K562 (cell line): ENCODE measurements around the gene MBNL1. TPM values are rescaled to one million over a fixed set of nuclear protein-coding genes. Genes with fewer than 3 reads are reported as not detected.
A peak's percentile ranks its signal among the peaks of the same experiment; 100 is the strongest.

Experiments used
- BCOR ChIP-seq: fragments of 450-650 bp; IDR thresholded peaks from 2 replicates; pipeline ENCODE4 v1.6.1; 2016
- E4F1 ChIP-seq: fragments of 250-450 bp; sonication (Bioruptor Pico); IDR thresholded peaks from 2 replicates; pipeline ENCODE4 v1.5.0; 2021; ENCODE audit warnings: mild to moderate bottlenecking, borderline replicate concordance
- FOSL1 ChIP-seq: fragments of 200-800 bp; sonication (Bioruptor generic); conservative IDR thresholded peaks from 2 replicates; pipeline ENCODE4 v1.6.1; 2016; ENCODE audit warnings: missing genetic modification characterization, missing compliant biosample characterization
- HBP1 ChIP-seq: fragments of 450-650 bp; formaldehyde crosslinking; IDR thresholded peaks from 2 replicates; pipeline ENCODE4 v1.4.0; 2022; ENCODE audit warnings: missing genetic modification characterization
- JUND ChIP-seq, 2 experiments: IDR thresholded peaks; 2 replicates in 1 of 2; 3 replicates in 1 of 2; pipeline ENCODE4 v1.6.1; 2011; ENCODE audit warnings: borderline replicate concordance in 2 of 2, low read depth in 2 of 2, low read length in 2 of 2, improper control_type of control experiment in 1 of 2, missing biosample characterization in 1 of 2, missing genetic modification characterization in 1 of 2, missing genetic modification reagents in 1 of 2
- KAT2B ChIP-seq: IDR thresholded peaks from one replicate; pipeline ENCODE4 v1.6.1; 2012; ENCODE audit warnings: low read depth, mild to moderate bottlenecking, control low read depth, inconsistent platforms, low read length, moderate library complexity
- PTTG1 ChIP-seq: fragments of 450-650 bp; IDR thresholded peaks from 2 replicates; pipeline ENCODE4 v1.6.1; 2016; ENCODE audit warnings: low read depth, mild to moderate bottlenecking, missing genetic modification characterization, missing compliant biosample characterization
- RBM14 ChIP-seq: fragments of 200-400 bp; formaldehyde crosslinking; IDR thresholded peaks from 2 replicates; pipeline ENCODE4 v1.6.1; 2018; ENCODE audit warnings: low read depth, mild to moderate bottlenecking, low read length, moderate library complexity, borderline replicate concordance; ENCODE audit not compliant: insufficient read depth
- SFPQ ChIP-seq: fragments of 200-400 bp; formaldehyde crosslinking; IDR thresholded peaks from 2 replicates; pipeline ENCODE4 v1.6.1; 2017; ENCODE audit warnings: mild to moderate bottlenecking, low read depth, low read length, moderate library complexity
- SMAD3 ChIP-seq: fragments of 450-650 bp; formaldehyde crosslinking; conservative IDR thresholded peaks from 2 replicates; pipeline ENCODE4 v1.4.0; 2020; ENCODE audit warnings: mild to moderate bottlenecking
- STAG1 ChIP-seq: sonication (generic); formaldehyde crosslinking; IDR thresholded peaks from 2 replicates; pipeline ENCODE4 v1.5.0; 2020; ENCODE audit warnings: missing genetic modification reagents, borderline replicate concordance
- ZFP1 ChIP-seq: fragments of 450-650 bp; formaldehyde crosslinking; IDR thresholded peaks from 2 replicates; pipeline ENCODE4 v1.4.0; 2020; ENCODE audit warnings: mild to moderate bottlenecking, mixed read lengths
- ZFPM2 ChIP-seq: fragments of 250-450 bp; sonication (Bioruptor Pico); IDR thresholded peaks from 2 replicates; pipeline ENCODE4 v1.5.1; 2022; ENCODE audit warnings: mild to moderate bottlenecking
- ZNF197 ChIP-seq: fragments of 200-800 bp; sonication (Bioruptor generic); IDR thresholded peaks from 2 replicates; pipeline ENCODE4 v1.6.1; 2016; ENCODE audit warnings: low read depth, missing genetic modification characterization, missing compliant biosample characterization
- ZNF76 ChIP-seq: fragments of 250-450 bp; sonication (Bioruptor Pico); IDR thresholded peaks from 2 replicates; pipeline ENCODE4 v1.4.0; 2020; ENCODE audit warnings: mild to moderate bottlenecking, moderate library complexity, borderline replicate concordance
- polyA plus RNA-seq, 8 experiments: library from polyadenylated mRNA; depleted of rRNA in 4 of 8; stranded (reverse) in 5 of 8; unstranded in 3 of 8; fragments of >200 nt; fragmentation: Nextera tagmentation in 2 of 8; fragmentation: Illumina TruSeq in 1 of 8; extraction: Ambion mirVana in 2 of 8; extraction: Trizol in 1 of 8; gene quantifications; 2 replicates each; pipeline versions ENCODE4 v1.2.1 to v1.2.3, GENCODE V29; 2011 to 2014; ENCODE audit warnings: inconsistent platforms in 1 of 8, missing spikeins in 1 of 8
- total RNA-seq, 7 experiments: library from RNA; depleted of rRNA in 6 of 7; stranded (reverse); fragments of >200 nt in 6 of 7; fragmentation: Illumina TruSeq in 2 of 7; extraction: Trizol in 2 of 7; gene quantifications; 2 replicates each; pipeline versions ENCODE4 v1.2.1 to v1.2.3, GENCODE V29; 2011 to 2021; ENCODE audit warnings: low replicate concordance in 1 of 7
- TF ChIP-seq, protein P1 (sequence below): fragments of 250-450 bp; sonication (Bioruptor Pico); IDR thresholded peaks from 2 replicates; pipeline ENCODE4 v1.4.0; 2020
- TF ChIP-seq, protein P2 (sequence below): fragments of 250-450 bp; sonication (Bioruptor Pico); IDR thresholded peaks from 2 replicates; pipeline ENCODE4 v1.8.0; 2021; ENCODE audit warnings: moderate library complexity, mild to moderate bottlenecking, inconsistent platforms

Gene MBNL1
- total and polyA plus RNA-seq, 9 of the 15 experiments (the other 6 are each of a cell fraction or from before 2014, with no cell fraction given) = 70.3 to 243 (median 220) TPM

DNA sequence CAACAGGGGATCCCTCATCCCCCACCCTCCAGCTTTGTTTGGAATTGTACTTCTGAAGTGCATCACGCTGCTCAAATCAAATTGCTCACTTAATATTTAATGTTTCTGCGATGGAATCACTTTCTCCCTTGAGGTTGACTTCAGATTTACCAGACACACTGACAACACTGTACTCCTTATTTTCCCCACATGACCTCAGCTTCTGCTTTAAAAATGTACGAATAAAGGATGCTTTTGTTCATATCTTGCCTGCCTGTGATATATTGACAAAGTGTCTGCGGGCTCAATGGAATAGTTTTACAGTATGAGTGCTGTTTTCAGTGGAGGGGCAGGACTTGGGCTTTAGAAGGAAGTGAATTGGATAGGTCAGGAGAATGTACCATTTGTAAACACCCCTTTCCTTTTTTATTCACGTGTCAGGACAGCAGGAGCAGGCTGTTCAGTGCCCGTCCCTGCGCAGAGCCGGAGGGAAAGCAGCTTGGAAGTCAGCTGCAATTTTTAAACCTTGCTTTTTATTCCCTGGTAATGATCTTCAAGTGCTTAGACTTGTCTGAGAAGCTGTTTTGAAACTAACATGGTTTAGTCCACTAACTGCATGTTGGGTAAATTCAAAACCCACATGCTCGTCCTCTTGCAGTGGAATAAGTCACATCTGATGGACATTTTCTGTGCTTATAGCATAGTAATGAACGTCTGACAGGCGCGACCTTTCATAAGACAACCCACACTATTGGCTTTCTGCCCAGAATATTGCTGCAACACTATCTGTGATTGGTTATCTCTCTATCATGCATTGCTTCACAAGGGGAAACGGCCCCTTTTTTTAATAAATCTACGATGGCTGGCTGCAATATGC, 29.9 kb downstream of the MBNL1 start (continued):
- TF ChIP-seq SFPQ (no peak), FOSL1 (tag) (peak; percentile 23; the same call in 1 of the 2 replicates), E4F1 (no peak), SMAD3 (CRISPR knock-in tag) (no peak), KAT2B (no peak), ZNF76 (CRISPR knock-in tag) (no peak), JUND (IDR thresholded peaks at IDR 0.05; ENCODE audit: borderline replicate concordance, low read depth, low read length) (no peak), JUND (tag; IDR thresholded peaks at IDR 0.05; ENCODE audit: borderline replicate concordance, low read depth, low read length) (no peak; the same call in 2 of the 3 replicates), PTTG1 (tag) (no peak), RBM14 (no peak), ZFP1 (no peak), HBP1 (CRISPR knock-in tag) (no peak), ZNF197 (no peak), BCOR (no peak), ZFPM2 (CRISPR knock-in tag) (no peak), STAG1 (CRISPR knock-in tag) (no peak)
- TF ChIP-seq, protein P1, sequence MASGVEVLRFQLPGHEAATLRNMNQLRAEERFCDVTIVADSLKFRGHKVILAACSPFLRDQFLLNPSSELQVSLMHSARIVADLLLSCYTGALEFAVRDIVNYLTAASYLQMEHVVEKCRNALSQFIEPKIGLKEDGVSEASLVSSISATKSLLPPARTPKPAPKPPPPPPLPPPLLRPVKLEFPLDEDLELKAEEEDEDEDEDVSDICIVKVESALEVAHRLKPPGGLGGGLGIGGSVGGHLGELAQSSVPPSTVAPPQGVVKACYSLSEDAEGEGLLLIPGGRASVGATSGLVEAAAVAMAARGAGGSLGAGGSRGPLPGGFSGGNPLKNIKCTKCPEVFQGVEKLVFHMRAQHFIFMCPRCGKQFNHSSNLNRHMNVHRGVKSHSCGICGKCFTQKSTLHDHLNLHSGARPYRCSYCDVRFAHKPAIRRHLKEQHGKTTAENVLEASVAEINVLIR (CRISPR knock-in tag) = no peak
- TF ChIP-seq, protein P2, sequence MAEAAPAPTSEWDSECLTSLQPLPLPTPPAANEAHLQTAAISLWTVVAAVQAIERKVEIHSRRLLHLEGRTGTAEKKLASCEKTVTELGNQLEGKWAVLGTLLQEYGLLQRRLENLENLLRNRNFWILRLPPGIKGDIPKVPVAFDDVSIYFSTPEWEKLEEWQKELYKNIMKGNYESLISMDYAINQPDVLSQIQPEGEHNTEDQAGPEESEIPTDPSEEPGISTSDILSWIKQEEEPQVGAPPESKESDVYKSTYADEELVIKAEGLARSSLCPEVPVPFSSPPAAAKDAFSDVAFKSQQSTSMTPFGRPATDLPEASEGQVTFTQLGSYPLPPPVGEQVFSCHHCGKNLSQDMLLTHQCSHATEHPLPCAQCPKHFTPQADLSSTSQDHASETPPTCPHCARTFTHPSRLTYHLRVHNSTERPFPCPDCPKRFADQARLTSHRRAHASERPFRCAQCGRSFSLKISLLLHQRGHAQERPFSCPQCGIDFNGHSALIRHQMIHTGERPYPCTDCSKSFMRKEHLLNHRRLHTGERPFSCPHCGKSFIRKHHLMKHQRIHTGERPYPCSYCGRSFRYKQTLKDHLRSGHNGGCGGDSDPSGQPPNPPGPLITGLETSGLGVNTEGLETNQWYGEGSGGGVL (CRISPR knock-in tag) = no peak
